Panc1 (cell line): ENCODE data around the gene PBX1. TPM values are rescaled to one million over a fixed set of nuclear protein-coding genes. Genes with fewer than 3 reads are reported as not detected.

Source experiments
- ATAC-seq: fragments of 200-7000 bp; cut with Tn5 transposase; 2 replicates; pipeline ENCODE4 v1.9.1; 2020; ENCODE audit warnings: mild to moderate bottlenecking, moderate library complexity
- BruUV-seq: library from RNA; stranded (reverse); fragments of 400-500 nt; replicated peaks from 2 replicates; lab custom pipeline; 2021; lab: Mats Ljungman, UMichigan
- CTCF ChIA-PET: fragments of 300-600 bp; sonication (Branson Sonifier 250); formaldehyde crosslinking; loops from one replicate; lab custom pipeline; 2022; ENCODE audit warnings: antibody characterized with exemption; lab: Charles Lee
- POLR2A ChIA-PET: fragments of 300-600 bp; sonication (Branson Sonifier 250); formaldehyde crosslinking; loops from one replicate; lab custom pipeline; 2022; ENCODE audit warnings: antibody characterized with exemption; lab: Charles Lee
- DNase-seq: peaks from one replicate; pipeline ENCODE4 v3.0.0-alpha.2; 2010; ENCODE audit warnings: low read depth, low spot score
- H3K27ac ChIP-seq: 2 replicates; pipeline ENCODE4 v1.5.1; 2011; ENCODE audit warnings: mild to moderate bottlenecking, low read length, inconsistent platforms
- H3K27me3 ChIP-seq: fragments of 200-500 bp; sonication (Bioruptor generic); 2 replicates; pipeline ENCODE4 v1.6.0; 2014; ENCODE audit warnings: low read length, inconsistent platforms; ENCODE audit not compliant: control insufficient read depth, insufficient read depth
- H3K36me3 ChIP-seq: fragments of 200-500 bp; sonication (Bioruptor generic); 2 replicates; pipeline ENCODE4 v1.5.1; 2014; ENCODE audit warnings: inconsistent platforms, mild to moderate bottlenecking, low read length, moderate library complexity; ENCODE audit not compliant: control insufficient read depth, insufficient read depth
- H3K4me1 ChIP-seq: 2 replicates; pipeline ENCODE4 v1.5.1; 2011; ENCODE audit warnings: inconsistent platforms, mild to moderate bottlenecking, low read length, moderate library complexity; ENCODE audit not compliant: control insufficient read depth, insufficient read depth
- H3K4me3 ChIP-seq, 2 experiments: 2 replicates each; pipeline ENCODE4 v1.5.1; 2011 to 2012; ENCODE audit warnings: low read depth in 2 of 2, low read length in 2 of 2, mild to moderate bottlenecking in 2 of 2, inconsistent platforms in 1 of 2, moderate library complexity in 1 of 2
- H3K9me3 ChIP-seq: fragments of 200-500 bp; sonication (Bioruptor generic); 2 replicates; pipeline ENCODE4 v1.5.1; 2014; ENCODE audit warnings: low read depth, mild to moderate bottlenecking, inconsistent platforms, low read length, moderate library complexity; ENCODE audit not compliant: control insufficient read depth, insufficient read depth
- CTCF ChIP-seq: fragments of 450-650 bp; IDR thresholded peaks from 2 replicates; pipeline ENCODE4 v1.5.1; 2017; ENCODE audit warnings: mild to moderate bottlenecking
- POLR2AphosphoS5 ChIP-seq: IDR thresholded peaks from 2 replicates; pipeline ENCODE4 v1.6.1; 2012; ENCODE audit warnings: mild to moderate bottlenecking, low read depth, low read length, moderate library complexity
- REST ChIP-seq, 2 experiments: IDR thresholded peaks; 2 replicates each; pipeline ENCODE4 v1.6.1; 2011 to 2012; ENCODE audit warnings: low read depth in 2 of 2, control low read depth in 1 of 2, low read length in 1 of 2, mild to moderate bottlenecking in 1 of 2, moderate library complexity in 1 of 2; ENCODE audit not compliant: insufficient read depth in 1 of 2
- SIN3A ChIP-seq: IDR thresholded peaks from 2 replicates; pipeline ENCODE4 v1.6.1; 2012; ENCODE audit warnings: low read depth, mild to moderate bottlenecking, low read length, moderate library complexity, borderline replicate concordance; ENCODE audit not compliant: insufficient read depth
- TCF7L2 ChIP-seq: IDR thresholded peaks from 2 replicates; pipeline ENCODE4 v1.6.1; 2011; ENCODE audit warnings: mild to moderate bottlenecking, low read depth, low read length, inconsistent platforms
- in situ Hi-C: cut with HindIII; loops from 2 replicates; pipeline ENCODE4 v1.10.0; 2016; ENCODE audit warnings: low sequenced_read_pairs, low pct_unique_long_range_greater_than_20kb
- intact Hi-C: fragments of 100-400 bp; cut with micrococcal nuclease; formaldehyde crosslinking; loops from one replicate; pipeline ENCODE4 v1.10.0; 2022; ENCODE audit not compliant: unreplicated experiment
- total RNA-seq: library from RNA; stranded (reverse); gene quantifications from one replicate; pipeline ENCODE4 v1.2.1, GENCODE V29; 2021; ENCODE audit not compliant: unreplicated experiment

PBX1 gene
- total RNA-seq, 1 experiment from 2014 or later: 2.0 TPM

DNA sequence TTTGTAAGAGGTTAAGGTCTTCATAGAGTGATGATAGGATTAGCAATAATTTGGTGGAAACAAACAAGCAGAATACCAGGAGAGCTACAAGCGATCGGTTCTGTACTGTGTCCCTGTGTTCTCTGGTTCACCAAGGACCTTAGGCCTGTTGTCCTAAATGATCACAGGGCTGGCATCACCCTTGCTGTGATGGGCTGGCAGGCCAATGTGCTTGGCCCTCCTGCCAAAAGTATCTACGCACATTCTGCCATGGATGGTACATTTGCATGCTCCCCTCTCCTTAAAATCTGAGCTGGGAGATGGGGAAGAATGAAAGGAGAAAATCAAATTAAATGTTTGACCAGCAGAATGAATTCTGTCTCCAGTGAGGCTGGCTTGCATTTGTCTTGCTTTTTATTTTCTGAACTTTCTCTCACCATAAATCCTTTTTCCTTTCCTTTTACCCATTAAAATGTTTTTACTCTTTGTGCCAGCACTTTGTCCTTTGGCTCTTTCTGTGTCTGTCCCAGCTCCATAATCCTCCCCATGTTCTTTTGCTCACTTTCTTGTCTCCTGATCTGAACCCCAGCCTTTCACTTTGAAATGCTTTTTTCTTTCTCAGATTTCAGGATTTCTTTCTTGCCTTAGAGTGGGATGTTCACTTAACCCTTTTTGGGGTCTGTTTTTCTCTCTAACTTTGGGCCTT lies 51.7 kb downstream of the PBX1 start:
- ChIA-PET POLR2A (no interaction called here), CTCF (no interaction called here)
- intact Hi-C loops: loop anchor here (10.0 kb wide), 2 partner anchors 1076 to 1196 kb away; no protein-coding TSS in a partner anchor
- Histone ChIP-seq H3K4me1 (no peaks in the 10 kb centered on the region), H3K36me3 (no peaks in the 10 kb centered on the region), H3K27ac (no peak overlapping the region), H3K4me3 (no peak overlapping the region), H3K27me3 (no peaks in the 10 kb centered on the region), H3K9me3 (no peaks in the 10 kb centered on the region)
- TF ChIP-seq REST (IDR thresholded peaks at IDR 0.05; ENCODE audit: insufficient read depth in 1 of 2, low read depth in 2 of 2, low read length in 1 of 2): no peak
- TF ChIP-seq CTCF: no peak
- no peak for TF ChIP-seq SIN3A
- TF ChIP-seq POLR2AphosphoS5: no peak
- TF ChIP-seq TCF7L2: no peak
- DNase-seq (no peak), ATAC-seq (no peak)
- BruUV-seq: no TSS peak
- in situ Hi-C loops: no loop called here

DNA sequence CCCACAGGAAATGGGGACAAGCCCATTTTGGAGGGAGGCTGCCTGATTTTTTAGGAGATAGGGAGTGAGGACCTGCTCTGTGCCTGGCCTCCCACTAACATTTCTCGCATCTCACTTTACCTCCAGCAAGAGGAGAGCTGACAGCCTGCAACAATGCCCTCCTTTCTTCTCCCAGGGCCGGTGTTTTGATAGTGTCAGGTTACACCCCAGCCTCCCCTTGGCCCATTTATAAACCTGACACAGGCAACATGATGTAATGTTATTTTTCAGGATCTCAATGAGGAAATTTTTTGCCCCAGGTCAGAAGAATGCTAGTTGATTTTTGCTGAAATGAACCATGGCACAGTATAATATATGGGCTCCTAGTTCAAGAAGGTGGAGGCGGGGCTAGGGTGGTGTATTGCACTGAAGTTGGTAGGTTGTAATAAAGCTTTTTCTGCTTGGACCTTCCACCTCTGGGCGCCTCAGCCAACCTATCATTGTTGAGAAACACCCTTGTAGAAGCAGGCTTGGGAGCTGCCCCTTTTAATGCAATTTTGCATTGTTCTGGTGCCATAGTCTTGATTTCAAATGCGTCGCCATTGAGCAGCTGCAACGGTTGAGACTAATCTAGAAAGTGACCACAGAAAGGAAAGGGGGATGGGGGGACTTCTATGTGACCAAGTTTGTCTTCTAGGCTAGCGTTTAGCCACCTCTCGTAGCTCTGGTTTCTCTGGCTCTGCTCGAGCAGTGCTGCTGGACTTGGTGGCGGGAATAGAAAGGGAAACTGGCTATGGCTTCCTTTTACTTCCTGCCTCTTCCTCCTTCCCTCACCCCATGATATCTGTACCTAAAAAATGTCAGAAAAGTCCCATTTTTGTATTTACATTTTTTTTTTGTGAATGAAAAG lies 53.0 kb downstream of the PBX1 start:
- ChIA-PET CTCF (no interaction called here), POLR2A (no interaction called here)
- in situ Hi-C loops (no loop called here), intact Hi-C loops (loop anchor here (10.0 kb wide), 2 partner anchors 1077 to 1197 kb away; no protein-coding TSS in a partner anchor)
- Histone ChIP-seq H3K4me3 (no peak overlapping the region), H3K27me3 (no peaks in the 10 kb centered on the region), H3K9me3 (no peaks in the 10 kb centered on the region), H3K4me1 (no peaks in the 10 kb centered on the region), H3K27ac (no peak overlapping the region), H3K36me3 (no peaks in the 10 kb centered on the region)
- peak; percentile 38; the same call in 1 of the 2 replicates for ATAC-seq
- no TSS peak for BruUV-seq
- DNase-seq: no peak
- TF ChIP-seq SIN3A (no peak), TCF7L2 (no peak), REST (IDR thresholded peaks at IDR 0.05; ENCODE audit: insufficient read depth in 1 of 2, low read depth in 2 of 2, low read length in 1 of 2) (no peak), POLR2AphosphoS5 (no peak), CTCF (no peak)
